Pons (tissue), 1 donor: ENCODE results near the gene PRKCE.

Experiments
- DNase-seq: peaks from one replicate; pipeline ENCODE4 v3.0.0-alpha.2; 2016; ENCODE audit warnings: low spot score

Gene PRKCE

GRCh38 chr2:46229134-46230063 lies 577.9 kb downstream of the PRKCE start:
- DNase-seq: no peak

- peak; percentile 14 for DNase-seq
These were observed 578.7 kb downstream of the PRKCE start for GRCh38 chr2:46230115-46230571.

GRCh38 chr2:46230677-46231425 lies 579.4 kb downstream of the PRKCE start:
- DNase-seq: no peak

GRCh38 chr2:46231721-46232120 lies 580.2 kb downstream of the PRKCE start:
- DNase-seq: no peak

GRCh38 chr2:46232860-46233259 lies 581.4 kb downstream of the PRKCE start:
- peak; percentile 38 for DNase-seq

- DNase-seq: no peak
These were observed 584.8 kb downstream of the PRKCE start for GRCh38 chr2:46236006-46236875.

GRCh38 chr2:46236876-46237859 lies 585.7 kb downstream of the PRKCE start:
- DNase-seq: no peak
